ENCODE results near the gene CLDN22. TPM values are rescaled to one million over a fixed set of nuclear protein-coding genes. Genes with fewer than 3 reads are reported as not detected.

CLDN22 gene
- total and polyA plus RNA-seq, 2 of the 8 experiments (the other 6 are each of a cell fraction or from before 2014, with no cell fraction given) = not detected

- Histone ChIP-seq H3K9ac (replicated peaks in 1 of 4; ENCODE audit: extremely low read depth in 1 of 4, low read depth in 3 of 4, low read length in 3 of 4) (no peak overlapping the region), H3K14ac (ENCODE audit: insufficient read length) (no peak overlapping the region), H4K5ac (ENCODE audit: insufficient read length, low read depth, low read length) (no peak overlapping the region), H3K4me2 (ENCODE audit: insufficient read depth in 1 of 2, low read depth in 2 of 2, low read length in 2 of 2) (no peak overlapping the region), H3K56ac (replicated peaks; ENCODE audit: insufficient read length, low read depth, low read length) (no peak overlapping the region), H4K20me1 (replicated peaks in 1 of 2; ENCODE audit: control insufficient read depth in 1 of 2, insufficient read depth in 2 of 2, low read length in 2 of 2) (peaks cover 1 to 11% of the 10 kb centered on the region in 2 experiments), H3K36me3 (ENCODE audit: control insufficient read depth in 2 of 4, insufficient read depth in 4 of 4, low read length in 3 of 4) (peaks cover 34 to 86% (median 65%) of the 10 kb centered on the region in 4 experiments), H3K4ac (replicated peaks; ENCODE audit: insufficient read length, low read depth, low read length) (no peak overlapping the region), H2BK120ac (replicated peaks; ENCODE audit: low read depth, low read length) (no peak overlapping the region), H3K27ac (ENCODE audit: low read depth, low read length) (no peak overlapping the region), H4K91ac (replicated peaks; ENCODE audit: insufficient read length, low read length) (no peak overlapping the region), H3K18ac (ENCODE audit: extremely low read depth, low read length) (no peak overlapping the region), H3K79me2 (ENCODE audit: control insufficient read depth in 1 of 2, insufficient read depth in 2 of 2, low read length in 2 of 2) (no peaks in the 10 kb centered on the region), H3K23me2 (ENCODE audit: low read depth, low read length) (no peaks in the 10 kb centered on the region), H3K9me3 (ENCODE audit: insufficient read depth in 2 of 2, low read depth in 1 of 2, low read length in 1 of 2) (no peaks in the 10 kb centered on the region), H3K4me1 (replicated peaks in 1 of 4; ENCODE audit: control insufficient read depth in 3 of 4, insufficient read depth in 4 of 4, low read length in 3 of 4) (no peaks in the 10 kb centered on the region), H3K27me3 (replicated peaks in 1 of 4; ENCODE audit: control insufficient read depth in 3 of 4, extremely low read depth in 1 of 4, insufficient read depth in 3 of 4, low read length in 3 of 4) (no peaks in the 10 kb centered on the region), H3K79me1 (ENCODE audit: low read depth, low read length) (no peaks in the 10 kb centered on the region), H2BK12ac (ENCODE audit: low read depth, low read length) (no peak overlapping the region), H2BK20ac (ENCODE audit: low read length) (no peak overlapping the region), H4K8ac (ENCODE audit: extremely low read depth, insufficient read depth, low read length) (no peak overlapping the region), H3K23ac (ENCODE audit: insufficient read length) (no peak overlapping the region), H2AFZ (ENCODE audit: low read length) (no peak overlapping the region), H2BK5ac (ENCODE audit: low read depth, low read length) (no peak overlapping the region), H2BK15ac (ENCODE audit: low read length) (no peak overlapping the region), H3K4me3 (ENCODE audit: extremely low read depth in 1 of 4, insufficient read depth in 2 of 4, low read depth in 3 of 4, low read length in 4 of 4) (no peak overlapping the region), H2AK5ac (ENCODE audit: low read depth, low read length) (no peak overlapping the region)
- WGBS, 2 experiments (ENCODE audit: extremely low coverage in 1 of 2, insufficient coverage in 1 of 2, insufficient read length in 1 of 2, insufficient replicate concordance in 2 of 2, low coverage in 1 of 2, low lambda C conversion rate in 2 of 2, missing lambda C conversion rate in 1 of 2) = 97% methylated on average over 4 of the region's 4 CpGs; no CpG with 5 or more reads in 1 of the 2 experiments
- CTCF ChIA-PET (ENCODE audit: partially characterized antibody) = interaction anchor here (0.8 kb wide), 1 partner anchor 29 kb away, joined by 3 read pairs; no protein-coding TSS in a partner anchor
- no peak for FAIRE-seq
- POLR2A ChIA-PET (ENCODE audit: partially characterized antibody) = no interaction called here
- DNase-seq (ENCODE audit: low read depth in 1 of 2, low spot score in 2 of 2) = no peak
- TF ChIP-seq ATF3 (IDR thresholded peaks at IDR 0.05; ENCODE audit: insufficient read depth, low read depth, low read length) (no peak), NRF1 (IDR thresholded peaks at IDR 0.05; ENCODE audit: low read depth, low read length) (no peak), EGR1 (IDR thresholded peaks at IDR 0.05; ENCODE audit: borderline replicate concordance, low read depth, low read length) (no peak), JUND (IDR thresholded peaks at IDR 0.05; ENCODE audit: low read length) (no peak), NANOG (IDR thresholded peaks at IDR 0.05; ENCODE audit: insufficient read depth, low read depth, low read length, poor library complexity, severe bottlenecking) (no peak), EZH2 (IDR thresholded peaks at IDR 0.05; ENCODE audit: low read depth, low read length, severe bottlenecking) (no peak), JUN (IDR thresholded peaks at IDR 0.05; ENCODE audit: low read depth, low read length) (no peak), BRCA1 (IDR thresholded peaks at IDR 0.05; ENCODE audit: low read depth, low read length) (no peak), RAD21 (IDR thresholded peaks at IDR 0.05 in 1 of 2, conservative IDR thresholded peaks at IDR 0.05 in 1 of 2; ENCODE audit: low read depth in 2 of 2, low read length in 2 of 2) (no peak), GTF2F1 (IDR thresholded peaks at IDR 0.05; ENCODE audit: borderline replicate concordance, low read depth, low read length) (no peak)
- TF ChIP-seq, protein P1, sequence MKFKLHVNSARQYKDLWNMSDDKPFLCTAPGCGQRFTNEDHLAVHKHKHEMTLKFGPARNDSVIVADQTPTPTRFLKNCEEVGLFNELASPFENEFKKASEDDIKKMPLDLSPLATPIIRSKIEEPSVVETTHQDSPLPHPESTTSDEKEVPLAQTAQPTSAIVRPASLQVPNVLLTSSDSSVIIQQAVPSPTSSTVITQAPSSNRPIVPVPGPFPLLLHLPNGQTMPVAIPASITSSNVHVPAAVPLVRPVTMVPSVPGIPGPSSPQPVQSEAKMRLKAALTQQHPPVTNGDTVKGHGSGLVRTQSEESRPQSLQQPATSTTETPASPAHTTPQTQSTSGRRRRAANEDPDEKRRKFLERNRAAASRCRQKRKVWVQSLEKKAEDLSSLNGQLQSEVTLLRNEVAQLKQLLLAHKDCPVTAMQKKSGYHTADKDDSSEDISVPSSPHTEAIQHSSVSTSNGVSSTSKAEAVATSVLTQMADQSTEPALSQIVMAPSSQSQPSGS (IDR thresholded peaks at IDR 0.05; ENCODE audit: low read length) = no peak
Measured at GRCh38 chr4:183284965-183285364, 35.1 kb downstream of the CLDN22 start.

Measured in H1 (cell line).